HCT116 (cell line): ENCODE data around the gene KLK1. TPM values are rescaled to one million over a fixed set of nuclear protein-coding genes. Genes with fewer than 3 reads are reported as not detected.

Experiments
- ATAC-seq: fragments of 200-7000 bp; cut with Tn5 transposase; 2 replicates; pipeline ENCODE4 v1.9.1; 2020; ENCODE audit warnings: mild to moderate bottlenecking, moderate library complexity
- BruUV-seq: library from RNA; stranded (reverse); fragments of 400-500 nt; replicated peaks from 2 replicates; lab custom pipeline; 2021; lab: Mats Ljungman, UMichigan
- CTCF ChIA-PET: fragments of 300-600 bp; sonication (Branson Sonifier 250); formaldehyde crosslinking; loops from one replicate; lab custom pipeline; 2021; ENCODE audit warnings: antibody characterized with exemption; lab: Charles Lee
- POLR2A ChIA-PET: fragments of 300-600, 350-600 bp; sonication (Branson Sonifier 250); formaldehyde crosslinking; loops from one replicate; lab custom pipeline; 2021; ENCODE audit warnings: antibody characterized with exemption; lab: Charles Lee
- RAD21 ChIA-PET, 2 experiments: fragments of 300-600 bp; sonication (Branson Sonifier 250); formaldehyde crosslinking; loops; one replicate each; lab custom pipeline; 2023; ENCODE audit warnings: low total read pairs in 2 of 2; ENCODE audit not compliant: uncharacterized antibody in 2 of 2, unreplicated experiment in 2 of 2, low non-redundant PET in 1 of 2; lab: Charles Lee
- DNase-seq: peaks from one replicate; pipeline ENCODE4 v3.0.0-alpha.2; 2010; ENCODE audit warnings: low read depth, low spot score
- H2AFZ ChIP-seq: fragments of 200-600 bp; shearing (Covaris generic), sonication (generic); 2 replicates; pipeline ENCODE4 v1.6.1; 2017; ENCODE audit warnings: low read depth, mixed run types, mixed read lengths, antibody characterized with exemption, low read length; ENCODE audit not compliant: poor library complexity, severe bottlenecking
- H3K27ac ChIP-seq: 2 replicates; pipeline ENCODE4 v1.5.1; 2012; ENCODE audit warnings: low read depth, low read length
- H3K27me3 ChIP-seq: fragments of 200-600 bp; sonication (generic); 2 replicates; pipeline ENCODE4 v1.6.1; 2016; ENCODE audit warnings: mixed run types, low read length, mixed read lengths; ENCODE audit not compliant: insufficient read depth
- H3K36me3 ChIP-seq, 2 experiments: fragments of 200-500 bp in 1 of 2; fragments of 200-600 bp in 1 of 2; sonication (Bioruptor generic) in 1 of 2; sonication (generic) in 1 of 2; 2 replicates each; pipeline versions ENCODE4 v1.5.1 to v1.6.1; 2014 to 2016; ENCODE audit warnings: low read length in 2 of 2, inconsistent platforms in 1 of 2, mixed read lengths in 1 of 2, mixed run types in 1 of 2; ENCODE audit not compliant: insufficient read depth in 2 of 2, control insufficient read depth in 1 of 2
- H3K4me1 ChIP-seq, 2 experiments: fragments of 200-600 bp in 1 of 2; sonication (generic) in 1 of 2; 2 replicates each; pipeline versions ENCODE4 v1.5.1 to v1.6.1; 2012 to 2017; ENCODE audit warnings: low read length in 2 of 2, inconsistent platforms in 1 of 2, mild to moderate bottlenecking in 1 of 2, mixed read lengths in 1 of 2, mixed run types in 1 of 2, moderate library complexity in 1 of 2; ENCODE audit not compliant: insufficient read depth in 2 of 2, control insufficient read depth in 1 of 2
- H3K4me2 ChIP-seq: fragments of 200-600 bp; sonication (generic); 2 replicates; pipeline ENCODE4 v1.6.1; 2017; ENCODE audit warnings: mixed run types, low read length, mixed read lengths
- H3K4me3 ChIP-seq, 2 experiments: fragments of 200-600 bp in 1 of 2; sonication (generic) in 1 of 2; replicated peaks in 1 of 2; 2 replicates each; pipeline ENCODE4 v1.5.1; 2011 to 2016; ENCODE audit warnings: low read length in 2 of 2, control low read depth in 1 of 2, low read depth in 1 of 2, mild to moderate bottlenecking in 1 of 2, mixed read lengths in 1 of 2, mixed run types in 1 of 2
- H3K79me2 ChIP-seq: fragments of 200-600 bp; sonication (generic); 2 replicates; pipeline ENCODE4 v1.6.1; 2017; ENCODE audit warnings: mild to moderate bottlenecking, mixed run types, low read length, moderate library complexity, mixed read lengths; ENCODE audit not compliant: insufficient read depth
- H3K9ac ChIP-seq: fragments of 200-600 bp; sonication (generic); 2 replicates; pipeline ENCODE4 v1.6.1; 2016; ENCODE audit warnings: low read length, mixed read lengths
- H3K9me2 ChIP-seq: fragments of 200-600 bp; sonication (generic), shearing (Covaris generic); 2 replicates; pipeline ENCODE4 v1.6.1; 2017; ENCODE audit warnings: mixed run types, mild to moderate bottlenecking, moderate library complexity; ENCODE audit not compliant: insufficient read depth
- H3K9me3 ChIP-seq, 2 experiments: fragments of 200-500 bp in 1 of 2; fragments of 200-600 bp in 1 of 2; sonication (Bioruptor generic) in 1 of 2; sonication (generic) in 1 of 2; 2 replicates each; pipeline ENCODE4 v1.6.1; 2014 to 2017; ENCODE audit warnings: low read length in 2 of 2, mixed read lengths in 2 of 2, inconsistent platforms in 1 of 2, low read depth in 1 of 2, mild to moderate bottlenecking in 1 of 2, mixed run types in 1 of 2, moderate library complexity in 1 of 2; ENCODE audit not compliant: control insufficient read depth in 1 of 2, insufficient read depth in 1 of 2
- H4K20me1 ChIP-seq: fragments of 200-600 bp; sonication (generic), shearing (Covaris generic); 2 replicates; pipeline ENCODE4 v1.6.1; 2017; ENCODE audit warnings: mixed run types, mild to moderate bottlenecking, moderate library complexity; ENCODE audit not compliant: insufficient read depth
- CEBPB ChIP-seq: IDR thresholded peaks from 2 replicates; pipeline ENCODE4 v1.6.1; 2012; ENCODE audit warnings: low read depth
- CTCF ChIP-seq, 3 experiments: fragments of 200-600 bp in 1 of 3; sonication (generic) in 1 of 3; IDR thresholded peaks in 2 of 3; conservative IDR thresholded peaks in 1 of 3; 2 replicates each; pipeline ENCODE4 v1.5.1; 2012 to 2017; ENCODE audit warnings: low read depth in 2 of 3, low read length in 2 of 3, antibody characterized with exemption in 1 of 3, borderline replicate concordance in 1 of 3, control low read depth in 1 of 3, mild to moderate bottlenecking in 1 of 3, mixed read lengths in 1 of 3, mixed run types in 1 of 3, moderate library complexity in 1 of 3; ENCODE audit not compliant: insufficient read depth in 1 of 3
- intact Hi-C: fragments of 100-400 bp; cut with micrococcal nuclease; formaldehyde crosslinking; loops from 2 replicates; pipeline ENCODE4 v1.10.0; 2022
- total RNA-seq: library from RNA; stranded (reverse); gene quantifications from one replicate; pipeline ENCODE4 v1.2.1, GENCODE V29; 2021; ENCODE audit not compliant: unreplicated experiment
- TF ChIP-seq, protein P1 (sequence below): IDR thresholded peaks from 2 replicates; pipeline ENCODE4 v1.6.1; 2012; ENCODE audit warnings: low read depth

Gene KLK1
- total RNA-seq, 1 experiment from 2014 or later: 3.3 TPM

DNA sequence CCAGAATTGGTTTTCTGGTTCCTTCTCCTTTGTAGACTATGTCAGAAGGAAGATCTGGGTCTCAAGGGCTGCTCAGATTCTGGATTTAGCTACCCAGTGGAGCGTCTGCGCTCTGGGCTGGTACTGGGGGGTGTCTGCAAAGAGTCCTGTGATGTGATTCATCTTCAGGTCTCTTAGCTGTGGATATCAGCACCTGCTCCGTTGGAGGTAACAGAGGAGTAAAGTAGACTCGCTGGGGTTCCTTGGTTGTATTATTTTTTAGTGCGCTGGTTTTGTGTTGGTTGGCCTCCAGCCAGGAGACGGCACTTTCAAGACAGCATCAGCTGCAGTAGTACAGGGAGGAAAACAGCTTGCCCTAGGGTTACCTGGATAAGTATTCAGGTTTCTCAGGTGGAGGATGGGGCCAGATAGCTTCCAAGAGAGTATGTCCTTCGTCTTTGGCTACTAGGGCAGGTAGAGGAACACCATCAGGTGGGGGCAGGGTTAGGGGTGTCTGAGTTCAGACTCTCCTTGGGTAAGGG is 20.2 kb upstream of the KLK1 start:
- RAD21 ChIA-PET: no interaction called here

More for the DNA sequence above, 20.2 kb upstream of the KLK1 start:
- no peak overlapping the region for H3K9ac ChIP-seq
- H3K4me3 ChIP-seq: no peak overlapping the region
- H3K4me2 ChIP-seq: no peak overlapping the region
- intact Hi-C loops: no loop called here
- POLR2A ChIA-PET: interaction anchor here (1.0 kb wide), 1 partner anchor 53 kb away, joined by 3 read pairs; no protein-coding TSS in a partner anchor
- no peak for ATAC-seq
- BruUV-seq: no TSS peak
- 0 out of 2 replicates have a peak, but pooled peaks cover 7% of the 10 kb centered on the region for H3K27me3 ChIP-seq
- H3K9me2 ChIP-seq: no peaks in the 10 kb centered on the region
- H3K36me3 ChIP-seq: no peaks in the 10 kb centered on the region
- DNase-seq: no peak
- H3K9me3 ChIP-seq: no peaks in the 10 kb centered on the region; a peak in 1 of 4 replicates
- H4K20me1 ChIP-seq: no peaks in the 10 kb centered on the region
- no peak overlapping the region for H3K27ac ChIP-seq
- H3K79me2 ChIP-seq: no peaks in the 10 kb centered on the region
- H2AFZ ChIP-seq: no peak overlapping the region
- TF ChIP-seq CEBPB (no peak), CTCF (IDR thresholded peaks at IDR 0.05 in 2 of 3, conservative IDR thresholded peaks at IDR 0.05 in 1 of 3; ENCODE audit: borderline replicate concordance in 1 of 3, insufficient read depth in 1 of 3, low read depth in 2 of 3, low read length in 2 of 3) (no peak)
- TF ChIP-seq, protein P1, sequence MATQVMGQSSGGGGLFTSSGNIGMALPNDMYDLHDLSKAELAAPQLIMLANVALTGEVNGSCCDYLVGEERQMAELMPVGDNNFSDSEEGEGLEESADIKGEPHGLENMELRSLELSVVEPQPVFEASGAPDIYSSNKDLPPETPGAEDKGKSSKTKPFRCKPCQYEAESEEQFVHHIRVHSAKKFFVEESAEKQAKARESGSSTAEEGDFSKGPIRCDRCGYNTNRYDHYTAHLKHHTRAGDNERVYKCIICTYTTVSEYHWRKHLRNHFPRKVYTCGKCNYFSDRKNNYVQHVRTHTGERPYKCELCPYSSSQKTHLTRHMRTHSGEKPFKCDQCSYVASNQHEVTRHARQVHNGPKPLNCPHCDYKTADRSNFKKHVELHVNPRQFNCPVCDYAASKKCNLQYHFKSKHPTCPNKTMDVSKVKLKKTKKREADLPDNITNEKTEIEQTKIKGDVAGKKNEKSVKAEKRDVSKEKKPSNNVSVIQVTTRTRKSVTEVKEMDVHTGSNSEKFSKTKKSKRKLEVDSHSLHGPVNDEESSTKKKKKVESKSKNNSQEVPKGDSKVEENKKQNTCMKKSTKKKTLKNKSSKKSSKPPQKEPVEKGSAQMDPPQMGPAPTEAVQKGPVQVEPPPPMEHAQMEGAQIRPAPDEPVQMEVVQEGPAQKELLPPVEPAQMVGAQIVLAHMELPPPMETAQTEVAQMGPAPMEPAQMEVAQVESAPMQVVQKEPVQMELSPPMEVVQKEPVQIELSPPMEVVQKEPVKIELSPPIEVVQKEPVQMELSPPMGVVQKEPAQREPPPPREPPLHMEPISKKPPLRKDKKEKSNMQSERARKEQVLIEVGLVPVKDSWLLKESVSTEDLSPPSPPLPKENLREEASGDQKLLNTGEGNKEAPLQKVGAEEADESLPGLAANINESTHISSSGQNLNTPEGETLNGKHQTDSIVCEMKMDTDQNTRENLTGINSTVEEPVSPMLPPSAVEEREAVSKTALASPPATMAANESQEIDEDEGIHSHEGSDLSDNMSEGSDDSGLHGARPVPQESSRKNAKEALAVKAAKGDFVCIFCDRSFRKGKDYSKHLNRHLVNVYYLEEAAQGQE: no peak
- H3K4me1 ChIP-seq: peaks cover 0 to 7% of the 10 kb centered on the region in 2 experiments; a peak in 1 of 4 replicates
- CTCF ChIA-PET: no interaction called here
